NT2/D1 (cell line): Measurements from ENCODE around the gene ZNF432.

Experiments
- SUZ12 ChIP-seq: IDR thresholded peaks from 2 replicates; pipeline ENCODE4 v1.6.1; 2011; ENCODE audit not compliant: insufficient read length, insufficient read depth; ENCODE audit errors: extremely low read depth
- ZNF274 ChIP-seq: IDR thresholded peaks from 2 replicates; pipeline ENCODE4 v1.6.1; 2011; ENCODE audit warnings: mild to moderate bottlenecking, low read depth, low read length

- TF ChIP-seq ZNF274 (peak; percentile 87), SUZ12 (no peak)
These were observed 54.5 kb downstream of the ZNF432 start for GRCh38 chr19:51994048-51994644.
